Activated CD4-positive, alpha-beta T cell treated with anti-CD3 and anti-CD28 coated beads for 48 hours (primary cell): ENCODE results near the gene ERMARD.

Experiments
- DNase-seq: peaks from one replicate; pipeline ENCODE4 v3.0.0-alpha.2; 2020

ERMARD gene

DNA sequence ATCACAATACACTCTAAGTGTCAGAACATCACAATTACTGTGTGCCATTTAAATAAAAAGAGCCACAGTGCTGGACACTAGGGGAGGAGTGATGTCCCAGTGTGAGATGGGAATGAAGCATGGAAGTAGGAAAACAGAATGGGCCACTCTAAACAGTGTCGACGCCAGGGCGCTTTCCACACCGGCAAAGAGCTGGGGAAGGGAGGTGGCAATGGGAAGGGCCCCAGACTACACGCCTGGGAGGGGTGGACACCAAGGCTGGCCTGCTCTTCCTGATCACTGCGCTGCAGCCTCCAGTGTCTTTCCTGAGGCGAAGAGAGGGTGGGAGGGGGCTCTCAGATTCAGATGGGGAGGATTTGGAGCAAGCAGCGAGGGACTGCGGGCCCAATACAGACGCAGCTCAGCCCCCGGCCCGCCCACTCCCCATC lies 75.9 kb downstream of the ERMARD start:
- no peak for DNase-seq

DNA sequence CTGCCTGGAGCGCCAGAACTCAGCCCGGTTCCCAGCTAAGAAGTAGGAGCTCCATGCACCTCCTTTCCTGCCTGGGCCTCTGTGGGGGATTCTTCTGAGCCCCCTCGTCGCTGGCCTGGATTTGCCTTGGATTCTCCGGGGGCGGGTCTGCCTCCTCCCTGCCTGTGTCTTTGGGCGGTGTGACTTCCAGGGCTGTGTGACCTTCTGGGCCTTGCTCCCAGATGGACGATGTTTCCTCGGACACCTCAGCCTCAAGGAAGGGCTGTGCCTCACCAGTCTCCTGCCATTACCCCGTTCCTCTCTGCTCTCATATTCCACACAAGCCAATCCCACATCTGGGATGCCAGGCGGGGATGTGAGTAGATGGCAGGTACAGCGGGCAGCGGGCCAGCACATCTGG lies 76.8 kb downstream of the ERMARD start:
- no peak for DNase-seq

DNA sequence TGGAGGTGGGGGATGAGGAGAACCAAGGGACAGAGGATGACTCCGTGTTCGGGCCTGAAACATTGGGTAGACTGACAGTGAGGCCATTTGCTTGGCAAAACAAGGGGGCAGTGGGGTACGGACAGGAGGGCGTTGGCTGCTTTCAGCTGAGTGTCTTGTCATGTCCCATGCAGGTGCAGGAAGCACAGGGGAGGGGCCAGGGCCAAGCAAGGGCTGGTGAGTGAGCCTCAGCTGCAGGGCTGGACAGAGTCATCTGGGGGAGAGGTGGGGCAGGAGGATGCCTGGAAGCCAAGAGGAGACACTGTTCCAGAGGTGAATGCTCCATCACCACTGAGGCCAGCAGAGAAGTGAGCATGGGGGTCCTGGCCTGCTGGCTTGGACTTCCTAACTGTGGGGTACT lies 78.4 kb downstream of the ERMARD start:
- no peak for DNase-seq

DNA sequence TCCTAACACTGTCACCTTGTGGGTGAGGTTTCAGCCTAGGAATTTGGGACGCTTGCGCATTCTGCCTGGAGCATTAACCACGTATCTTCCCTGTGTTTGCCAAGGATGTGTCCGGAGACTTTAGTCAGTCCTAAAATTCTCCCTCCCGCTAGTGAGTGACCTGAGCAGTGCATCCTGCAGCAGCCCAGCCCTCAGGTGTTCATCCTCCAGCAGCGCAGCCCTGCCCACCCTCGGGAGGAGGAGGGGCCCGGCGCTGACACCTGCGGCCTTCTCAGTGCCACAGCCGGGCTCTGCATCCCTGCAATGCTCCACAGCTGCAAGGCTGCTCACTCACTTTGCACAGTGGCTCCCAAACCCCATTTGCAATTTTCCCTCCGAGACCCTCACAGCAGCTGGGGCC lies 79.5 kb downstream of the ERMARD start:
- DNase-seq, result no peak
